Stimulated activated naive CD4-positive, alpha-beta T cell (primary cell): ENCODE results near the gene FREM1.

ENCODE experiments used
- DNase-seq, 6 experiments: peaks; one replicate each; lab custom pipeline; 2025; lab: John Stamatoyannopoulos, UW

Gene FREM1

GRCh38 chr9:14760060-14760459 is 150.2 kb downstream of the FREM1 start:
- DNase-seq, result no peak

GRCh38 chr9:14756291-14756690 is 153.9 kb downstream of the FREM1 start:
- DNase-seq, result no peak

- no peak for DNase-seq
Measured at GRCh38 chr9:14752871-14753270, 157.4 kb downstream of the FREM1 start.

DNA sequence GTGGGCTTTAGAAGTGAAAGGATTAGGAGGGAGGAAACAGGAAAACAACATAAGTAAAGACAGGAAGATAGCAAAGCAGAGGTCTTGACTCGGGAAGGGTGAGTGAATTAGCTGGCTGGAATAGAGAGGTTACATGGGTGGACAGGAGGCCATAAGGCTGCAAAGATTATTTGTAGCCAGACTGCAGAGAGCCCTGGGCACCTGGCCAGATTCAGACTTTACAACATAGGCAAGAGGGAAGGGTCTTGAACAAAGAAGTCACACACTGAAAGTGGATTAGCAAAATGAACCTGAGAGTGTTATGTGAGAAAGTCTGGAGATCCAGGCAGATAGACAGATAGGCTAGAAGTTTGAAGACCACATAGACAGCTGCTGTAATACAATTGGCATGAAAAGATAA is 158.0 kb downstream of the FREM1 start:
- no peak for DNase-seq

GRCh38 chr9:14750821-14751220 is 159.4 kb downstream of the FREM1 start:
- DNase-seq, result no peak

DNA sequence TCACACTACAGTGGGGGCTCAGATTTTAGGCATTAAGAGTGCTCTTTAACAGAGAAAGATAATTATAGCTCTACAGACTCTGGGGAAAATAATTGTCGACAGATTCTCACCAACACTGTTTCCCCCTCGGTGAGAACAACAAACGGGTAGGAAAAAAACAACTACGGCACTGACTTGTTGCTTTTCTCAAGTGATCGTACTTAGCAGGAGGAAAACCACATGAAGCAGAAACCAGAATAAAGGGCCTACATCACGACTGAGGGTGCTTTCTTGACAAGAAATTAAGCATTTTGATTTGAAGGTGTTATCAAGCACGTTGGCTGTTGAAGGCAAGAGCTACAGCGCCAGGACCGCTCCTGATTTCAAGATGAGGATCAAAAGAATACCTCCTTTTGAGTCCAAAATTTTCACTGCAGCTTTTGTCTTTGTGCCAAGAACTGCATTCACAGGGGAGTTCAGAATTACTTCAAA is 160.5 kb downstream of the FREM1 start:
- DNase-seq, result peak in 3 of 6 experiments; percentile 27 to 39 (median 31)

DNA sequence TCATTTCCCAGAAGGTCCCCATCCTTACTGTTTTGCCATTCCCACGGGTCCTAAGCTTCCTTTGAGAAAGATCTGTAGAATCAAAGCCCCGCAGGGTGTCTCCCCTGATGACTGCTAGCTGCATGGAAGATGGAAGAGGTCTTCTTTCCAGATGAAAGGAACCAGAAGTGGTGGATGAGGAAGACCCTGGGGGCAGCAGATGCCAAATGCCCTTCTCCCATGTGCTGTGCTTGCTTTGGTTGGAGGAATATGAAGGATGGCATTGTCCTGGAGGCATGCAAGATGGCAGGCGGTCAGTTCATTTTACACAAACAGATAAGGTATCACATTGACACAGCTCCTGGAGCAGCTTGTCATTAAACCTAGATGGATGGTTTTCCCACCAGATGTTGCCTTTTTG is 161.9 kb downstream of the FREM1 start:
- no peak for DNase-seq

DNA sequence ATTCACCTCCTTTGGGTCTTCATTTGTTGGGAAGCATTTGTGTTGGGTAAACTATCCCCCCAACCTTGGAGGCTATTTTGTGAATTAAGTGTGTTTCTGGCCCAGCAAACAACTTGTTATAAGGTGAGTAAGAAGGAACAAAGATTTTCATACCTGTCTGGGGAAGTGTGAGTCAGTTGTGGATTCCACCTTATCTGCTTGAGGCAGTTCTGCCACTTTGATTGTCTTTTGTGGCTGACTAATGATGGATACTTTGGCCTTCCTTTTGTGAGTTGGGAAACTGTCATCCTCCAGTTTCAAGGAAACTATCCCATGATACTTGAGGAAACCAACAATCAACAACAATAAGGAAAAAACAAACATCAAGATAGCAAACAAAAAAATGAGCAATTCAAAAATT is 163.1 kb downstream of the FREM1 start:
- DNase-seq, result no peak

- no peak for DNase-seq
Measured at GRCh38 chr9:14746626-14747025, 163.6 kb downstream of the FREM1 start.

DNA sequence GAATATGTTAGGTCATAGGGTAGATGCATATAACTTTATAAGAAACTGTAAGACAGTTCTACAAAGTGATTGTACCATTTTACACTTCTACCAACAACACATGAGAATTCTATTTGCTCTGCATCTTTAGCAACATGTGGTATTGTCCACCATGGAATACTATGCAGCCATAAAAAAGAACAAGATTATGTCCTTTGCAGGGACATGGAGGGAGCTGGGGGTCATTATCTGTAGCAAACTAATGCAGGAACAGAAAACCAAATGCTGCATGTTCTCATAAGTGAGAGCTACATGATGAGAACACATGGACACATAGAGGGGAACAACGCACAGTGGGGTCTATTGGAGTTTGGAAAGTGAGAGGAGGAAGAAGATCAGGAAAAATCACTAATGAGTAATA is 165.5 kb downstream of the FREM1 start:
- no peak for DNase-seq

DNA sequence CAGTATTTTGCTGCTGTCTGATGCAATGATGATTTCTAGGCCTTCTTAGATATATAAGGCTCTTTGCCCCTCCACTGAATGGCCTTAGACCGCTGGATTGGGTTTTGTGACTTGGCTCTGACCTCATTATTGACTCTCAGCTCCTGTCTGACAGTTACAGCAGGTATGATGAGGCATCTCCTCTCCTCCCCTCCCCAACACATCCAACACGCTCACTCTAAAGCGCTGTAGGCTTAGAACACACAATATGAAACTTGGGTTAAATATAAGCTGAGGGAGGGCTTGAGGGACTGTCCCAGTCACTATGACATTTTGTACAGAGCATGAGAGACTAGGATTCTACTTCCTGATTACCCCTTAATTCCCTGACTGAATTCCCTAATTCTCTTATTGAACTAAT is 168.9 kb downstream of the FREM1 start:
- DNase-seq, result no peak

GRCh38 chr9:14733133-14733532 is 177.1 kb downstream of the FREM1 start:
- no peak for DNase-seq

- DNase-seq, result no peak
Measured at GRCh38 chr9:14731294-14731981, 178.8 kb downstream of the FREM1 start.

DNA sequence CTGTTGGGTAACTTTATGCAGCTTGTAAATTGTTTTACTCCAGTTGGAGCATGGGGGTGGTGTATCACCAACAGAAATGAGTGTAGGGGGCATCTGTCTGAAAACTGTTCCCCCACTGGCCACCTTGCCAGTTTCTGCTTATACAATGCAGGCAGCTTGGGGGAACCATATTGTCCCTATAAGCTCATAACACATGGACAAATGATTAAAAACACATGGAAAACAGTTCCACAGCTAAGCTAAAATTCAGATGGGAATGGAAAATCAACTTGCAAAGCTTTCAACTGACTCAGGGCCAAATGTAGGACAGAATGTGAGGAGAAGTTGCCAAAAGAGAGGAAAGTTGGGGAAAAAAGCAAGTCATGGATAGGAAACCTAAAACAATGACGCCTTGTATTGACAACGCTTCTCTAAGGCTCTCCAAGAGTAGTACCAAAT is 179.7 kb downstream of the FREM1 start:
- no peak for DNase-seq

DNA sequence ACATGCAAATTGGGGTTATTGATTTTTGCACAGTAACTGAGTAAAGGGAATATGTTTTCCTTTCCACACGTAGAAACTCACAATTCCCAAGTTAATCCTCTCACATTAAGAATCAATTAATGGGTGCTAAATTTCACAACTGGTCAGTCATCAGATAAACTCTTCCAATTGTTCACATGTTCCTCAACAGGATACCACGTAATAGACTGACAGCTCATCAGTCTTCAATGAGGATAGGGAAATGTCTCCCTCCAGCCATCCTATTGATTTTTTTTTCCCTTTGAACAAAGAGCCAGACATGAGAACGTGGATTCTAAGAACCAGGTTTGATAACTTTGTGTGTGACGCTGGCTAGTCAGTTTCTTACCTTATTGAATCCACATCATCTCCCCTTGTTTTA is 186.9 kb downstream of the FREM1 start:
- no peak for DNase-seq

DNA sequence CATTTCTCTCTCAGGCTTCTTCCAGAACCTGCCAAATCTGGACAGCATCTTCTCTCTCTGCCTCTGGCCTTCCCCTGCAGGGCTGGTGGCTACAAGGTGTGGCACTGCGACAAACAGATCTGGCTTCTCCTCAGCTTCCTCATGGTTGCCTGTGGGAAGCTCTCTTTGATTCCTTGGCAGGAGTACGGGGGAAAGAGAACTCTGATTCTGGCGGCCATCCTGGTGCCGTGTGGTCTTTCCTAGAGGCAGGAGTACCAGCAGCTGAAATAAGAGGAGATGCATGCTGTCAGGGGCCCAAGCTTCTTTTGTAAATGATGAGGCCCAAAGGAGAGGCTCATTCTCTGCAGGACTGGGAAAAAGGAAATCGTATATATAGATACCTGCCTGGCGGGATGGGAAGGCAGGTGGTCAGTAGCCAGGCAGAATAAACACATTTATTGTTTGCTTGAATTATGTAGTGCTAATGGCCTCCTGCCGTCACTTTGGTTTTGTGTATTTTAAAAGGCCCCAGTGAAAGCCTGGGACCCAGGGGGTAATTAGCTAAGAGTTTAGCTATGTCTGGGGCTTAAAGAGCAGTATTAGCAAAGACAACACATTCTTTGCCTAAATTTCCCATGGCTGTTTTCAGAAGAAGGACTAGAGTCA is 187.7 kb downstream of the FREM1 start, which contains the start of gene CER1:
Gene CER1 (minus strand): TSS at position 343 of the 645 bp plus-strand sequence. CDS start 61 bp downstream, at position 282.
- no peak for DNase-seq

DNA sequence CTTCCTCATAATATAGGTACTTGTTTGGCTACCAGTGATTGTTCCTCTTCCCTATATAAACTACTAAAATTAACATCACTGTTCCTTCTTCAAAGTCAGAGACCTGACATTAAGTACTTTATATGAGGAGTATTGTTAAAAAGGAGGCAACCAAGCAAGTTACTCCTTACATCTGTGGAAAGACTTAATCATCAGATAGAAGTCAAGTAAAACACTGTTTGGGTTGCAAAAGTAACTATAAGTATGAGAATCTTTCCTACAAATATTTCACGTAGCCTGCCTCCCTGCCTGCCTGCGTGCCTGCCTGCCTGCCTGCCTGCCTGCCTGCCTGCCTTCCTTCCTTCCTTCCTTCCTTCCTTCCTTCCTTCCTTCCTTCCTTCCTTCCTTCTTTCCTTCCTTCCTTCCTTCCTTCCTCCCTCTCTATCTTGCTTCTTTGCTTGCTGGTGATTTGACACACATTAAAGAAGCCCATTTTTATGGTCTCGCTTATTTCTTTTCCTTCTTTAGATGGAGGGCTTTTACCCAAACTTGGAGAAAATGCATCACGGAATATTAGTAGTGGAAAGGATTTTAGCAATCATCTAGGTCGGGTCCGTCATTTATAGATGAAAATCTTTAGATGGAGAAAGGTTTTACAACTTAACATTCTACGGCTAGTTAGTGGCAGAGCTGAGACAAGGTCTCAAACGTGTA is 190.9 kb downstream of the FREM1 start:
- DNase-seq, result no peak

DNA sequence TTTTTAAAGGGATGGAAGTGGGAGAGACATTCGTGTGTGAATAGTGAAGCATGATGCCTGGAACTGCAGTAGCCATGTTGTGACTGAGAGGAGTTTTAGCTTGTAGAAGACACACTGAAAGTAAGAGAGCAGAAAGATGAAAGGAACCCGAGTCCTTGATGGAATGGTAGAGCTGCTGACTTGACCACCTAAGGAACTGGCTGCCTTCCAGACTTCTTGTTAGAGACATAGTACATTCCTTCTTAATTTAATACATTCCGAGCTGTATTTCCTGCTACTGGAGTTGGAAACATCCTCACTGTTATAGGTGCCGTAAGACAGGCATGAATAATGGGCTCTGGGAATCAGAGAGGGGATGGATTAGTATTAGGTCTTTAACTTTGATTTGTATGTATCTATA is 195.1 kb downstream of the FREM1 start:
- no peak for DNase-seq

- no peak for DNase-seq
Measured at GRCh38 chr9:14713187-14713767, 197.0 kb downstream of the FREM1 start.

- no peak for DNase-seq
Measured at GRCh38 chr9:14710804-14711203, 199.4 kb downstream of the FREM1 start.

DNA sequence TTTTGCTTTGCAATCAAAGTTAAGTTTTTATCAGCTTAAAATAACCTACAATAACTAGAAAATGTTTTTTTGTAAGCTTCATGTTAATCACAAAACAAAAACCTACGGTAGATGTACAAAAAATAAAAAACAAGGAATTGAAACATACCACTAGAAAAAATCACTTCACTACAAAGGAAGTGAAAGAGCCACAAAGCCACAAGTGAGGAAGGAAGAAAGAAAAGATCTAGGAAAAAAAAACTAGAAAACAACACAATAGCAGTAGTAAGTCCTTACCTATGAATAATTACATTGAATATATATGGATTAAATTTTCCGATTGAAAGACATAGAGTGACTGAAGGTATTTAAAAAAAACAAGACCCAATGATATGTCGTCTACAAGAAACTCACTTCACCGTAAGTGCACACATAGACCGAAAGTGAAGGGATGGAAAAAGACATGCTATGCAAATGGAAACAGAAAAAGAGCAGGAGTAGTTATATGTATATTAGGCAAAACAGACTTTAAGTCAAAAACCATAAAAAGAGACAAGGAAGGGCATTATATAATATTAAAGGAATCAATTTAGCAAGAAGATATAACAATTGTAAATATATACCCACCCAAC is 203.6 kb downstream of the FREM1 start:
- no peak for DNase-seq

DNA sequence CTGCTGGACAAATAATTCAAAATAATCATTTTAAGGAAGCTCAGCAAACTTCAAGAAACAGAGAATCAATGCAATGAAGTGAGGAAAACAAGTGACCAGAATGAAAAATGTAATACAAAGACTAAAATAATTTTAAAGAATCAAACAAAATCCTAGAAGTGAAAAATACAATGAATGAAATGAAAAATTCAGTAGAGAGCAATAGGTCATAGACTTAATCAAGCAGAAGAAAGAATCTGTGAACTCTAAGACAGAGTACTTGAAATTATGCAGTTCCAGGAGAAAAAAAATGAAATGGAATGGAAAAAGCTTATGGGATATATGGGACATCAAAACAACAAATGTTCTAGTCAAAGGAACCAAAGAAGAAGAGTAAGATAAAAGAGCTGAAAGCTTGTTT is 205.1 kb downstream of the FREM1 start:
- no peak for DNase-seq
